ENCODE measurements around the gene MINAR1. TPM values are rescaled to one million over a fixed set of nuclear protein-coding genes. Genes with fewer than 3 reads are reported as not detected.
"Not testable (repeated sequence)": the region's sequence is repeated elsewhere in the genome, so short reads cannot be mapped to it uniquely, and the experiment has no call there.

Gene MINAR1
- total and polyA plus RNA-seq, 2 experiments from 2014 or later, result 0.28 to 1.3 TPM

DNA sequence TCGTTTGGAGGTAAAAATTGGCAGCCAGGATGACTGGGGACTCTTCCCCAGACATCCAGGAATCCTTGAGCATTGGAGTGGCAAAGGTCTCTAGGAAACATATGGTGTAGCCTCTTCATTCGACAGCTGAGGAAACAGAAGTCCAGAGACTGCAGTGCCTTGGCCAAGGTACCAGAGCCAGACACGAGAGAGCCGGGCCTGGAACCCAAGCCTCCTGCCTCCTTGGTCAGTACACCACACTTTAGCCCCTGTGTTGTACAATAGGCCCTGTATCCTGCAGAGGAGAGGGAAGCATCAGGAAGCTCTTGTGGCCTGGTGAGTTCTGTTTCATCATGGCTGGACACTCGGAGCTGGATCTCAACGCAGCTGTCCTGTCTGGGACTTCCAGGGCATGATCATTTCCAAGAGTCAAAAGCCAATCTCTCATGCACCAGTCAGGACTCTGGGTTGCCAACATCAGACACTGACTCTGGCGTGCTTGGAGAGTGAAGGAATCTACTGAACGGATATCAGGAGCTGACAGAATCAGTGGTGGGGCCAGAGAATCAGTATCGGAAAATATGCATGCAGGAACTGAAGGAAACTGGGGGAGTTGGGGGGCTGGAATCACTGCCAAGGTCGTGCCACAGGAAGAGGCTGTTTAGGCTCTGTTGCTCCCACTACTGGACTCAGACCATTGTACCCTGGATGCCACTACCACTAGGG lies 6.4 kb upstream of the MINAR1 start:
- WGBS, 2 experiments (ENCODE audit: low coverage in 1 of 2, low lambda C conversion rate in 2 of 2, missing lambda C conversion rate in 2 of 2), result 89 to 93% methylated on average over 10 of the region's 10 CpGs
- Histone ChIP-seq H3K4me3 (no peak overlapping the region), H3K79me2 (ENCODE audit: insufficient read depth) (no peaks in the 10 kb centered on the region), H3K4me2 (ENCODE audit: unreplicated experiment) (no peak overlapping the region), H3K36me3 (ENCODE audit: low read depth) (no peaks in the 10 kb centered on the region), H3K27me3 (replicated peaks; ENCODE audit: insufficient read depth) (peaks cover 15% of the 10 kb centered on the region), H3F3A (ENCODE audit: insufficient read depth) (no peaks in the 10 kb centered on the region), H3K9me3 (ENCODE audit: low read depth) (no peaks in the 10 kb centered on the region), H3K9ac (no peak overlapping the region), H3K27ac (no peak overlapping the region), H3K4me1 (ENCODE audit: insufficient read depth) (no peaks in the 10 kb centered on the region), H3K9me2 (ENCODE audit: insufficient read depth) (no peaks in the 10 kb centered on the region), H4K20me1 (ENCODE audit: insufficient read depth) (no peaks in the 10 kb centered on the region), H2AFZ (no peak overlapping the region)
- DNase-seq, result no peak
- TF ChIP-seq EZH2 (IDR thresholded peaks at IDR 0.05; ENCODE audit: insufficient read depth, poor library complexity, severe bottlenecking), result no peak
- no peak for TF ChIP-seq EZH2phosphoT487 (IDR thresholded peaks at IDR 0.05; ENCODE audit: insufficient read depth, low read depth)
- in situ Hi-C loops (cut with MboI), result no loop called here

GRCh38 chr15:79426899-79427298 lies 5.2 kb upstream of the MINAR1 start:
- H3K9me2 ChIP-seq (ENCODE audit: insufficient read depth); H3K4me1 ChIP-seq (ENCODE audit: insufficient read depth); H3K4me3 ChIP-seq; H3F3A ChIP-seq (ENCODE audit: insufficient read depth); H3K79me2 ChIP-seq (ENCODE audit: insufficient read depth); H3K27ac ChIP-seq; H3K9ac ChIP-seq; DNase-seq; H2AFZ ChIP-seq; H3K36me3 ChIP-seq (ENCODE audit: low read depth); H4K20me1 ChIP-seq (ENCODE audit: insufficient read depth); H3K9me3 ChIP-seq (ENCODE audit: low read depth); H3K4me2 ChIP-seq (ENCODE audit: unreplicated experiment); in situ Hi-C loops (cut with MboI): not testable (repeated sequence)
- peaks cover 17% of the 10 kb centered on the region for H3K27me3 ChIP-seq (replicated peaks; ENCODE audit: insufficient read depth)
- WGBS, 2 experiments (ENCODE audit: low coverage in 1 of 2, low lambda C conversion rate in 2 of 2, missing lambda C conversion rate in 2 of 2), result 85 to 87% methylated on average over 2 of the region's 2 CpGs

GRCh38 chr15:79427781-79428598 lies 4.1 kb upstream of the MINAR1 start:
- in situ Hi-C loops (cut with MboI), result no loop called here
- WGBS, 2 experiments (ENCODE audit: low coverage in 1 of 2, low lambda C conversion rate in 2 of 2, missing lambda C conversion rate in 2 of 2), result 26% methylated on average over 5 of the region's 5 CpGs

GRCh38 chr15:79430901-79431635 lies 1.1 kb upstream of the MINAR1 start:
- H3K9me3 ChIP-seq (ENCODE audit: low read depth), result no peaks in the 10 kb centered on the region
- in situ Hi-C loops (cut with MboI), result no loop called here
- H2AFZ ChIP-seq, result peak overlapping the region; percentile 83
- H3K4me1 ChIP-seq (ENCODE audit: insufficient read depth), result no peaks in the 10 kb centered on the region
- H3K27ac ChIP-seq, result no peak overlapping the region
- no peak for TF ChIP-seq EZH2phosphoT487 (IDR thresholded peaks at IDR 0.05; ENCODE audit: insufficient read depth, low read depth)
- TF ChIP-seq EZH2 (IDR thresholded peaks at IDR 0.05; ENCODE audit: insufficient read depth, poor library complexity, severe bottlenecking), result no peak
- no peaks in the 10 kb centered on the region for H3K79me2 ChIP-seq (ENCODE audit: insufficient read depth)
- DNase-seq, result no peak
- no peaks in the 10 kb centered on the region for H3K36me3 ChIP-seq (ENCODE audit: low read depth)
- peak overlapping the region; percentile 58 for H3K9ac ChIP-seq
- H3F3A ChIP-seq (ENCODE audit: insufficient read depth), result no peaks in the 10 kb centered on the region
- no peaks in the 10 kb centered on the region for H3K9me2 ChIP-seq (ENCODE audit: insufficient read depth)
- H3K4me2 ChIP-seq (ENCODE audit: unreplicated experiment), result peak overlapping the region; percentile 65
- H3K27me3 ChIP-seq (replicated peaks; ENCODE audit: insufficient read depth), result peaks cover 30% of the 10 kb centered on the region
- peak overlapping the region; percentile 74 for H3K4me3 ChIP-seq
- no peaks in the 10 kb centered on the region for H4K20me1 ChIP-seq (ENCODE audit: insufficient read depth)
- WGBS, 2 experiments (ENCODE audit: low coverage in 1 of 2, low lambda C conversion rate in 2 of 2, missing lambda C conversion rate in 2 of 2), result 57 to 64% methylated on average over 12 to 14 of the region's 14 CpGs

More at GRCh38 chr15:79427781-79428598, 4.1 kb upstream of the MINAR1 start:
- Histone ChIP-seq H4K20me1 (ENCODE audit: insufficient read depth) (no peaks in the 10 kb centered on the region), H3K4me1 (ENCODE audit: insufficient read depth) (no peaks in the 10 kb centered on the region), H3K36me3 (ENCODE audit: low read depth) (no peaks in the 10 kb centered on the region), H3K79me2 (ENCODE audit: insufficient read depth) (no peaks in the 10 kb centered on the region), H3K9me2 (ENCODE audit: insufficient read depth) (no peaks in the 10 kb centered on the region), H3K9ac (no peak overlapping the region), H2AFZ (no peak overlapping the region), H3F3A (ENCODE audit: insufficient read depth) (no peaks in the 10 kb centered on the region), H3K27ac (no peak overlapping the region), H3K4me2 (ENCODE audit: unreplicated experiment) (no peak overlapping the region), H3K27me3 (replicated peaks; ENCODE audit: insufficient read depth) (peaks cover 20% of the 10 kb centered on the region), H3K4me3 (no peak overlapping the region), H3K9me3 (ENCODE audit: low read depth) (no peaks in the 10 kb centered on the region)
- peak; percentile 18 for DNase-seq
- TF ChIP-seq EZH2 (IDR thresholded peaks at IDR 0.05; ENCODE audit: insufficient read depth, poor library complexity, severe bottlenecking), result no peak
- no peak for TF ChIP-seq EZH2phosphoT487 (IDR thresholded peaks at IDR 0.05; ENCODE audit: insufficient read depth, low read depth)
